Skeletal muscle satellite cell (primary cell): Measurements from ENCODE around the gene MATCAP1. TPM values are rescaled to one million over a fixed set of nuclear protein-coding genes. Genes with fewer than 3 reads are reported as not detected.

Experiments
- H3K27me3 ChIP-seq: 2 replicates; pipeline ENCODE4 v1.7.0; 2013; ENCODE audit warnings: low read length; ENCODE audit not compliant: control insufficient read depth, insufficient read depth
- H3K36me3 ChIP-seq: 2 replicates; pipeline ENCODE4 v1.7.0; 2013; ENCODE audit warnings: mild to moderate bottlenecking, control low read depth, low read length; ENCODE audit not compliant: insufficient read depth
- H3K4me1 ChIP-seq: 2 replicates; pipeline ENCODE4 v1.7.0; 2013; ENCODE audit warnings: low read length; ENCODE audit not compliant: control insufficient read depth, insufficient read depth
- H3K4me2 ChIP-seq: 2 replicates; pipeline ENCODE4 v1.7.0; 2013; ENCODE audit warnings: mild to moderate bottlenecking, low read length
- H3K4me3 ChIP-seq: 2 replicates; pipeline ENCODE4 v1.7.0; 2013; ENCODE audit warnings: low read length
- H3K9ac ChIP-seq: 2 replicates; pipeline ENCODE4 v1.7.0; 2013; ENCODE audit warnings: mild to moderate bottlenecking, low read depth, low read length, moderate library complexity
- H3K9me3 ChIP-seq: replicated peaks from 2 replicates; pipeline ENCODE4 v1.7.0; 2013; ENCODE audit warnings: mild to moderate bottlenecking, control low read depth, low read length
- total RNA-seq: library from RNA; depleted of rRNA; stranded (reverse); fragments of >200 nt; gene quantifications from 2 replicates; pipeline ENCODE4 v1.2.3, GENCODE V29; 2012; rRNA removed

The MATCAP1 gene
- total RNA-seq: 10.6 and 14.9 TPM in 2 replicates

GRCh38 chr16:67183627-67184452 lies at the start of gene MATCAP1:
MATCAP1 (minus strand) TSS chr16:67183963; CDS start chr16:67180610, 3,353 bp downstream.
- Histone ChIP-seq H3K9me3 (no peaks in the 10 kb centered on the region), H3K4me2 (peak within 1 kb of the TSS; percentile 83), H3K9ac (peak within 1 kb of the TSS; percentile 90), H3K4me3 (peak within 1 kb of the TSS; percentile 86), H3K4me1 (peaks cover 59% of the 10 kb centered on the region), H3K27me3 (no peaks in the 10 kb centered on the region), H3K36me3 (peaks cover 10% of the 10 kb centered on the region)

DNA sequence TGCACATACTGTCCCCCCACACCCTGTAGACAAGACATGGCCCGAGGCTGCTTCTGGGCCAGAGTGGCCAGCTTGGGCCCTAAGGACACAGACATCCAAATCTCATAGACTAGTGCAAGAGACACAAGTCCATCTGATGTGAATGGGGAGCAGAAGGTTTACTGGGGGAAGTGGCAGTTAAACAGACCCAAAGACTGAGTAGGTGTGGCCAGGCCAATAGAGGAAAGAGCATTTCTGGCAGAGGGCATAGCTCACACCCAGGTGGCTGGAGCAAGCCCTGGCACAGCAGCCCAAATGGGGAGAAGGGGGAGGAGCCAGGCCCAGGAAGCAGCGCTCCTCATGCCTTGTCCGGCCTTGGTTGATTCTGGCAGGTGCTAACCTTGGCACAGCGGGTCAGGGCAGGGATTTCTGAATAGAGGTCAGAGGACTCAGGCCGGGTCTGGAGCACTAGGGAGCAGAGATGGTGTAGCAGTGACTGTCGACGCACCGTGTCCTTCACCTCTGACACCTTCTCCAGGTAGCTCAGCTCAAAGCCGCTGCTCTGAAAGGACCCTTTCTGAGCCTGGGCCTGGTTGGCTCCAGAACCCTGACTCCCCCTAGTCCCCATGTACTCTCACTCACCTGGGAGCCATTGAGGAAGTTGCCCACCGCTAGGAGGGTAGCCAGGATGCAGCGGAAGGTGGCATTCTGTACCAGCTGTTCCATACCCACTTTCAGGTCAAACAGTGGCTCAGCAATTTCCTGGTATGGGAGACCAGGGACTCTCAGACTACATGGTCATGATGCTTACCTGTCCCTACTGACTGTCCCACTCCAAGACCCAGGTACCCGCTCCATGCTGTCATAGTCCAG lies 47.3 kb upstream of the MATCAP1 start:
- no peaks in the 10 kb centered on the region for H3K27me3 ChIP-seq
- no peak overlapping the region for H3K9ac ChIP-seq
- H3K4me2 ChIP-seq: no peak overlapping the region
- H3K4me3 ChIP-seq: no peak overlapping the region
- peaks cover 65% of the 10 kb centered on the region for H3K36me3 ChIP-seq
- H3K9me3 ChIP-seq: no peaks in the 10 kb centered on the region
- H3K4me1 ChIP-seq: peaks cover 14% of the 10 kb centered on the region

DNA sequence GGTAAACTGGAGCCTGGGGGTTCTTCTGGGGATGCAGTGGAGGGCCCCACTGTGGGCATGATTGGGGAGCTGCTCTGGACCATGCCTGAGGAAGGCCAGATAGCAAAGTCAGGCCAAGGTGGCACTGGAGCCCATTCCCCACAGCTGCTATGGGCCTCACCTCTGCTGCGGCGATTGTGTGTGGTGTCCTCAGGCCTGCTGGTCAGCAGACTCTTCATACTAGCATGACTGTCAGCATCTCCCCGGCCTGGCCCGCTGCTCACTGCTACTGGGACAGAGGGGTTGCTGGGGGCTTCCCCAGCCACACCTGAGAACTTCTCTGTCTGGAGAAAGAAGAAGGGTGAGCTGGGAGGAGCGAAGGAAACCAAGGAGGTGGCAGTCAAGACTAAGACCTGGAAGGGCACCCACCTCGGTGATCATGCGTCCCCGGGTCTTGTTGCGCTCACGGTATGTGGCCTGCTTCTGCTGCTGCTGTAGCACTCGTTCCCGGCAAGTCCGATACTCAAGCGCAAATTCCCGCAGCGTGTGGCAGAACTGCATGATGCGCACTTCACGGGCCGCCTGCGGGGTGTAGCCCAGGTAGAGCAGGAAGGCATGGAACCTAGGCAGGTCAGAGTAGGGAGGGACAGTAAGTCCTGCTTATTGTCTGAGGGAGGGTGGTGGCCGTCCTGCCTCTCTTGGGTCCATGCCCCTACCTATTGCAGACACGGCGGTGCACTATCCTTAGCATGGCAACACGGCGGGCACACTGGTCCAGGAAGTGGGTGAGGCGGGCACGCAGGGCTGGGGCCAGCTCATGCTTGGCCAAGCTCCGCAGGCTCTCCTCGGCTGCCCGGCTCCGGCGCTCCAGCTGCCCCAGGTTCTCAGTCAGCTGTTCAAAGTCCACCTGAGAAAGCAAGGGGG lies 46.4 kb upstream of the MATCAP1 start:
- no peak overlapping the region for H3K9ac ChIP-seq
- peaks cover 58% of the 10 kb centered on the region for H3K36me3 ChIP-seq
- no peak overlapping the region for H3K4me2 ChIP-seq
- no peak overlapping the region for H3K4me3 ChIP-seq
- H3K9me3 ChIP-seq: no peaks in the 10 kb centered on the region
- H3K27me3 ChIP-seq: no peaks in the 10 kb centered on the region
- H3K4me1 ChIP-seq: peaks cover 20% of the 10 kb centered on the region

DNA sequence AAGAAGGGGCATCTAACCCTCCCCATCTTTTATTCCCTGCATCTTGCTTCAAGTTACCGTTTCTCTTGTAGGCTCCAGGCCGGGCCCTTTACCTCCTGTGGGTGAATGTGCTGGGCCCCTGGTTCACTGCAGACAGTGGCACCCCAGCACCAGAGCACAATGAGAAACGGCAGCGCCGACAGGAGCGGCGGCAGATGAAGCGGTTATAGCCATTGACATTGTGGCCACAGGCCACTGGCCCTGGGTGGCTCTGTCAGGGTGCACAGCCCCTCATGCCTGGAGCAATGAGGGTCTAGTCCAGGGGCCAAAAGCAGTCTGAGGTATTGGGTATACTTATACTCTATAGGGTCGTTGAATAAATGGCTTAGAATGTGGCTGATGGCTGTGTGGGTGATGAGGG lies 45.1 kb upstream of the MATCAP1 start:
- Histone ChIP-seq H3K4me3 (no peak overlapping the region), H3K9me3 (no peaks in the 10 kb centered on the region), H3K4me1 (peaks cover 20% of the 10 kb centered on the region), H3K9ac (no peak overlapping the region), H3K4me2 (no peak overlapping the region), H3K27me3 (no peaks in the 10 kb centered on the region), H3K36me3 (peaks cover 46% of the 10 kb centered on the region)

GRCh38 chr16:67228034-67228785 lies 44.4 kb upstream of the MATCAP1 start:
- Histone ChIP-seq H3K4me1 (peaks cover 20% of the 10 kb centered on the region), H3K27me3 (no peaks in the 10 kb centered on the region), H3K9ac (peak overlapping the region; percentile 93), H3K4me2 (peak overlapping the region; percentile 91), H3K36me3 (peaks cover 41% of the 10 kb centered on the region), H3K4me3 (peak overlapping the region; percentile 89), H3K9me3 (no peaks in the 10 kb centered on the region)

- Histone ChIP-seq H3K36me3 (peaks cover 40% of the 10 kb centered on the region), H3K27me3 (no peaks in the 10 kb centered on the region), H3K4me1 (peaks cover 20% of the 10 kb centered on the region), H3K4me2 (peak overlapping the region; percentile 91), H3K9me3 (no peaks in the 10 kb centered on the region), H3K9ac (peak overlapping the region; percentile 93), H3K4me3 (peak overlapping the region; percentile 89)
These were observed 43.8 kb upstream of the MATCAP1 start for GRCh38 chr16:67227567-67227921.

DNA sequence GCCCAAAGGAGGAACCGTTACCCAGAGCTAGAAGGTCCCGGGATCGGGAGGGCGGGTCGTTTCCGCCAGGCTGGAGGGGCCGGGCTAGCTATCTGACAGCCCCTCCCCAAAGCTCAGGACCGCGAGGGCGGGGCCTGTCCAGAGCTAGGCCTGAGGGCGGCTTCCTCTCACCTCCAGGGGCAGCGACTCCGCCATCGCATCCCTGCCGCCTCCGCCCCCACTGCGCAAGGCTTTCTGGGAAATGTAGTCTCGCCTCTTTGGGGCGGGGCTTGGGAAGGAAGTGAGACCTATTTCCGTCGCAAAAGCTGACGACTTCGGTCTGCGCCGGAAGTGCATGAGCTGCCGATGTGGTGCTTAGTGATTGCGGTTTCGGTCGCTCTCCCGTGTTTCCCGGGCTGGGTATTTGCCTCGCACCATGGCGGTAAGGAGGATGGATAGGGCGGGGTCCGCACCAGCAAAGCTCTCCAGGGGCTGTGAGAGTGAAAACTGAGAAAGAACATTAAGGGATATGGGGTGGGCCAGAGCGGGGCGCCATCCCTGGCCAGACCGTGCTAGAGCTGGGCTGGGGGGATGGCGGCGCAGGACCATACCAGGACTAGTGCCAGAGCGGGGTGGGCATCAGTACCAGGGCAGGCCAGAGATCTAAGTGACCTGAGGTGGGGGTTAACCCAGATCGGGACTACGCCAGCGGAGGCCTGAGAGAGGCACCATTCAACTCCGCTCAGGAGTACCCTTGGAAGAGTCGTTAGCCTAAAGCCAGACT lies 43.2 kb upstream of the MATCAP1 start, which contains the start of gene TMEM208:
Gene TMEM208, plus strand, starts transcription at position 327 of the 763 bp plus-strand sequence. Its CDS starts 89 bp downstream, at position 416.
- Histone ChIP-seq H3K4me3 (peak within 1 kb of the TSS; percentile 89), H3K9ac (peak within 1 kb of the TSS; percentile 93), H3K9me3 (no peaks in the 10 kb centered on the region), H3K36me3 (peaks cover 39% of the 10 kb centered on the region), H3K27me3 (no peaks in the 10 kb centered on the region), H3K4me1 (peaks cover 20% of the 10 kb centered on the region), H3K4me2 (peak within 1 kb of the TSS; percentile 91)

DNA sequence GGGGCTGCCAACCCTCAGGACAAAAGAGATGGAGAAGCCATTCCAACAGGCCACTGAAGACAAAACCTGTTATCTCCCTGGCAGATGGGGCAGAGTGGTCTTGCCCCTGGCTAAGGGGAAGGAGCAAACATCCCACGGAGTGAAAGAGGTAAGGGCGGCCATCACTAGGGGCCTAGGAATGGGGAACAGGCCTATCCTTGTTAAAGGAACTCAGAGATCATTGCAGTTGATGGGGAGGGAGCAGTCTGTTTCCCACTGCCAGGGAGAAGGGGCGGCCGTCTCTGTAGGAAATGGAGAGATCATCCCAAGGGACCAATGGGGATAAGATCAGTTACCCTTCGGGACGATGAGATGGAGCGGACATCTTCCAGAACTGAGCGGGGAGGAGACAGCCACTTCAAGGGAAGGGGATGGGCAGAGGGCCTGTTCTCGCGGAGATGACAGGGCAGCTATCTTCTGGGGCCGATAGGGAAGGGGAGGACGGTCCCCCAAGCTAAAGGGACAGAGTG lies 42.6 kb upstream of the MATCAP1 start:
- Histone ChIP-seq H3K27me3 (no peaks in the 10 kb centered on the region), H3K9me3 (no peaks in the 10 kb centered on the region), H3K4me1 (peaks cover 20% of the 10 kb centered on the region), H3K4me2 (peak overlapping the region; percentile 87), H3K36me3 (peaks cover 33% of the 10 kb centered on the region), H3K4me3 (peak overlapping the region; percentile 89), H3K9ac (peak overlapping the region; percentile 85)

- H3K27me3 ChIP-seq: no peaks in the 10 kb centered on the region
- H3K4me2 ChIP-seq: no peak overlapping the region
- H3K4me3 ChIP-seq: no peak overlapping the region
- H3K4me1 ChIP-seq: peaks cover 20% of the 10 kb centered on the region
- H3K36me3 ChIP-seq: peaks cover 9% of the 10 kb centered on the region
- no peak overlapping the region for H3K9ac ChIP-seq
- H3K9me3 ChIP-seq: no peaks in the 10 kb centered on the region
These were observed 40.2 kb upstream of the MATCAP1 start for GRCh38 chr16:67223992-67224391.
